NT2/D1 (cell line): ENCODE measurements around the gene ZBTB46.

Experiments
- DNase-seq: peaks from one replicate; pipeline ENCODE4 v3.0.0-alpha.2; 2011; ENCODE audit warnings: low read depth, low spot score
- H3K27me3 ChIP-seq: 2 replicates; pipeline ENCODE4 v1.6.0; 2011; ENCODE audit warnings: mild to moderate bottlenecking; ENCODE audit not compliant: insufficient read length, insufficient read depth
- H3K36me3 ChIP-seq: 2 replicates; pipeline ENCODE4 v1.6.1; 2011; ENCODE audit warnings: mild to moderate bottlenecking, low read length, mixed read lengths; ENCODE audit not compliant: insufficient read depth, insufficient read length
- H3K4me1 ChIP-seq: 2 replicates; pipeline ENCODE4 v1.5.1; 2011; ENCODE audit not compliant: insufficient read depth, insufficient read length
- H3K4me3 ChIP-seq: 2 replicates; pipeline ENCODE4 v1.5.1; 2011; ENCODE audit warnings: low read depth; ENCODE audit not compliant: insufficient read length
- H3K9ac ChIP-seq: 2 replicates; pipeline ENCODE4 v1.6.0; 2011; ENCODE audit warnings: low read depth; ENCODE audit not compliant: insufficient read length
- H3K9me3 ChIP-seq: 2 replicates; pipeline ENCODE4 v1.5.1; 2011; ENCODE audit warnings: mild to moderate bottlenecking, low read length; ENCODE audit not compliant: insufficient read depth
- SUZ12 ChIP-seq: IDR thresholded peaks from 2 replicates; pipeline ENCODE4 v1.6.1; 2011; ENCODE audit not compliant: insufficient read length, insufficient read depth; ENCODE audit errors: extremely low read depth
- YY1 ChIP-seq: IDR thresholded peaks from 2 replicates; pipeline ENCODE4 v1.6.1; 2011; ENCODE audit not compliant: insufficient read length, insufficient read depth
- ZNF274 ChIP-seq: IDR thresholded peaks from 2 replicates; pipeline ENCODE4 v1.6.1; 2011; ENCODE audit warnings: mild to moderate bottlenecking, low read depth, low read length

ZBTB46 gene

DNA sequence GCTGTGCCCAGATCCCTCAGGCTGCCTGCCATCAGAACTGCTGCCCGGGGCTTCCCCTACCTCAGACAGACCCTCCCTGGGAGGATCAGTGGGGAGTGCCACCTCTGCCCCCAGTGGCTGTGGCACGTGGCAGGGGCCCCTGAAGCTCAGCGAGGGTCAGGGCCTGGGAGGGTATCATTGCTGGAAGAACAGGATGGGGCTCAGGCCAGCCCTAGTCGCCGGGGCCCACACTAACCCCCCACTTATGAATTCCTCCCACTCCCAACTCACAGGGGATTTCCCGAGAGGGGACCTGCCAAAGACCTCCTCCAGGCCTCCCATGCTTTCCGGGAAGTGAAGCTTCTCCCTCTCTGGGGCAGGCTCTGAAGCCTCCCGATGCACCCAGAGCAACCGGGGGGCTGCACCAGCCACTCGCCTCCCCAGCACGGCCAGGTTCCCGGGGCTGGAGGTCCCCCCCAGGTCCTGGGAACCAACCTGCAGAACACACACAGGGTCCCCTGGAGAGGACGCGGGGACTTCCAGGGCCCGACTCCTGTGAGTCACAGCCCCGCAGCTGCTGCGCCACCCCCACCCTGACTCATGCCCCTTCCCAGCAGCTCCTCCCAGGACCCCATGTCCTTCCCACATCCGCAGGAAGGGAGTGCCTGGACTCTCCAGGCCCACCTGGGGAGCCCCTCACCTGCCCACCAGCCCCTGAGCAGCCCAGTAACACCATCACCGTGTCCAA, 132.2 kb downstream of the ZBTB46 start:
- TF ChIP-seq ZNF274: no peak
- Histone ChIP-seq H3K9ac (peak overlapping the region; percentile 17), H3K4me1 (peaks cover 31% of the 10 kb centered on the region), H3K27me3 (no peaks in the 10 kb centered on the region), H3K4me3 (no peak overlapping the region), H3K36me3 (peaks cover 94% of the 10 kb centered on the region), H3K9me3 (peaks cover 9% of the 10 kb centered on the region; the same call in 1 of the 2 replicates)
- DNase-seq: no peak

GRCh38 chr20:63697868-63698545, 133.1 kb downstream of the ZBTB46 start:
- Histone ChIP-seq H3K9me3 (peaks cover 13% of the 10 kb centered on the region; the same call in 1 of the 2 replicates), H3K27me3 (no peaks in the 10 kb centered on the region), H3K36me3 (peaks cover 90% of the 10 kb centered on the region), H3K4me1 (peaks cover 31% of the 10 kb centered on the region), H3K9ac (no peak overlapping the region), H3K4me3 (no peak overlapping the region)
- no peak for TF ChIP-seq ZNF274
- no peak for TF ChIP-seq SUZ12
- TF ChIP-seq YY1: no peak
- DNase-seq: no peak

DNA sequence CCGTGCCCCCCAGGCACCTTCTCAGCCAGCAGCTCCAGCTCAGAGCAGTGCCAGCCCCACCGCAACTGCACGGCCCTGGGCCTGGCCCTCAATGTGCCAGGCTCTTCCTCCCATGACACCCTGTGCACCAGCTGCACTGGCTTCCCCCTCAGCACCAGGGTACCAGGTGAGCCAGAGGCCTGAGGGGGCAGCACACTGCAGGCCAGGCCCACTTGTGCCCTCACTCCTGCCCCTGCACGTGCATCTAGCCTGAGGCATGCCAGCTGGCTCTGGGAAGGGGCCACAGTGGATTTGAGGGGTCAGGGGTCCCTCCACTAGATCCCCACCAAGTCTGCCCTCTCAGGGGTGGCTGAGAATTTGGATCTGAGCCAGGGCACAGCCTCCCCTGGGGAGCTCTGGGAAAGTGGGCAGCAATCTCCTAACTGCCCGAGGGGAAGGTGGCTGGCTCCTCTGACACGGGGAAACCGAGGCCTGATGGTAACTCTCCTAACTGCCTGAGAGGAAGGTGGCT, 133.7 kb downstream of the ZBTB46 start:
- H3K4me1 ChIP-seq: peaks cover 29% of the 10 kb centered on the region
- peaks cover 85% of the 10 kb centered on the region for H3K36me3 ChIP-seq
- TF ChIP-seq YY1 (no peak), SUZ12 (no peak), ZNF274 (no peak)
- no peak overlapping the region for H3K9ac ChIP-seq
- DNase-seq: no peak
- no peak overlapping the region for H3K4me3 ChIP-seq
- no peaks in the 10 kb centered on the region for H3K27me3 ChIP-seq
- peaks cover 13% of the 10 kb centered on the region; the same call in 1 of the 2 replicates for H3K9me3 ChIP-seq

- peaks cover 29% of the 10 kb centered on the region for H3K4me1 ChIP-seq
- DNase-seq: no peak
- H3K9ac ChIP-seq: no peak within 1 kb of the TSS
- peaks cover 82% of the 10 kb centered on the region for H3K36me3 ChIP-seq
- no peak within 1 kb of the TSS for H3K4me3 ChIP-seq
- no peak for TF ChIP-seq ZNF274
- no peak for TF ChIP-seq SUZ12
- TF ChIP-seq YY1: no peak
- peaks cover 13% of the 10 kb centered on the region; the same call in 1 of the 2 replicates for H3K9me3 ChIP-seq
- H3K27me3 ChIP-seq: no peaks in the 10 kb centered on the region
These were observed 134.3 kb downstream of the ZBTB46 start, which contains the start of gene TNFRSF6B for GRCh38 chr20:63696628-63697356. TNFRSF6B (plus strand) TSS chr20:63696652; CDS start chr20:63696768, 116 bp downstream.

GRCh38 chr20:63696306-63696627, 134.8 kb downstream of the ZBTB46 start:
- Histone ChIP-seq H3K4me3 (no peak overlapping the region), H3K9ac (no peak overlapping the region), H3K27me3 (no peaks in the 10 kb centered on the region), H3K4me1 (peaks cover 27% of the 10 kb centered on the region), H3K36me3 (peaks cover 83% of the 10 kb centered on the region), H3K9me3 (peaks cover 13% of the 10 kb centered on the region; the same call in 1 of the 2 replicates)
- TF ChIP-seq ZNF274: no peak
- no peak for TF ChIP-seq SUZ12
- TF ChIP-seq YY1: no peak
- DNase-seq: no peak

GRCh38 chr20:63695424-63696305, 135.4 kb downstream of the ZBTB46 start:
- H3K9ac ChIP-seq: no peak overlapping the region
- H3K36me3 ChIP-seq: peaks cover 83% of the 10 kb centered on the region

More at GRCh38 chr20:63695424-63696305, 135.4 kb downstream of the ZBTB46 start:
- no peak for TF ChIP-seq ZNF274
- TF ChIP-seq YY1: no peak
- TF ChIP-seq SUZ12: no peak
- Histone ChIP-seq H3K4me1 (peaks cover 31% of the 10 kb centered on the region), H3K9me3 (peaks cover 13% of the 10 kb centered on the region; the same call in 1 of the 2 replicates), H3K4me3 (no peak overlapping the region), H3K27me3 (no peaks in the 10 kb centered on the region)
- DNase-seq: no peak
